Ovary (tissue), 3 donors: Measurements from ENCODE around the gene SMIM30.

Source experiments
- POLR2A ChIP-seq: fragments of 450-650 bp; IDR thresholded peaks from one replicate; pipeline ENCODE4 v1.6.1; 2017; ENCODE audit warnings: antibody characterized with exemption, mild to moderate bottlenecking, moderate library complexity
- TF ChIP-seq, protein P1 (sequence below), 3 donors: fragments of 450-650 bp in 2 of 3; fragments of 200-600 bp in 1 of 3; IDR thresholded peaks; one replicate each; pipeline versions ENCODE4 v1.5.1 to v1.8.0; 2016 to 2022; ENCODE audit warnings: antibody characterized with exemption in 3 of 3, mild to moderate bottlenecking in 1 of 3
- donor health status: DM: no; HTN: no; CAD: no.

DNA sequence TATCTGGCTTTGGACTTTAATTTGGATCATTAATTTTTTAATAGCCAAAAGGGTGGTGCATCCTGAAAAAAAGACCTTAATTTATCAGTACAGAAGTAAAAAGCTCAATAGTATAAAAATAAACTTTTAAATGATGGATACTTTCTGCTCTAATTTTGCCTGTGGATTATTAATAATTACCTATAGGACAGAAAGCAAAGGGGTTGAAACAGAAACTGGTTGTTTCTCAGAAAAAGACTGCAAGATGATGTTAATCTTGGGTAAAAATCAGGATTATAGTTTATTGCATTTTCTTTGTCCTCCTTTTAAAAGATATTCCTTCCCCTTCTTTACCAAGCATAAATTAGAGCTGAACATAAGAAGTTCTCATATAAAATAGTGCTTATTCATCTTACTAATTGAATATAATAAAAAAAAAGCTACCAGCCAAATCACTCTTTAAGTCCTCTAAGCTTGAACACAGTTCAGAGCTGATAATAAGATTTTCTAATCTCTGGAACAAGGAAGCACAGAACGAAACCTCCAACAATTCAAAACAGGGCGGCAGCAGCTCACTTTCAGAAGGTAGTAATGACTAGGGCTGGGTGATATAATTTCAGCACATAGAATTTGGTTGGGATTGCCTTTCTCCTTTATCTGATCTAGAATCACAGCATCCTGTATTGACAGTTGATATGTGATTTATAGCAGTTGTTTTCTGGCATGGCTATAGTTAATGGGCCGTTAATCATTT, 23.7 kb downstream of the SMIM30 start:
- TF ChIP-seq, protein P1, sequence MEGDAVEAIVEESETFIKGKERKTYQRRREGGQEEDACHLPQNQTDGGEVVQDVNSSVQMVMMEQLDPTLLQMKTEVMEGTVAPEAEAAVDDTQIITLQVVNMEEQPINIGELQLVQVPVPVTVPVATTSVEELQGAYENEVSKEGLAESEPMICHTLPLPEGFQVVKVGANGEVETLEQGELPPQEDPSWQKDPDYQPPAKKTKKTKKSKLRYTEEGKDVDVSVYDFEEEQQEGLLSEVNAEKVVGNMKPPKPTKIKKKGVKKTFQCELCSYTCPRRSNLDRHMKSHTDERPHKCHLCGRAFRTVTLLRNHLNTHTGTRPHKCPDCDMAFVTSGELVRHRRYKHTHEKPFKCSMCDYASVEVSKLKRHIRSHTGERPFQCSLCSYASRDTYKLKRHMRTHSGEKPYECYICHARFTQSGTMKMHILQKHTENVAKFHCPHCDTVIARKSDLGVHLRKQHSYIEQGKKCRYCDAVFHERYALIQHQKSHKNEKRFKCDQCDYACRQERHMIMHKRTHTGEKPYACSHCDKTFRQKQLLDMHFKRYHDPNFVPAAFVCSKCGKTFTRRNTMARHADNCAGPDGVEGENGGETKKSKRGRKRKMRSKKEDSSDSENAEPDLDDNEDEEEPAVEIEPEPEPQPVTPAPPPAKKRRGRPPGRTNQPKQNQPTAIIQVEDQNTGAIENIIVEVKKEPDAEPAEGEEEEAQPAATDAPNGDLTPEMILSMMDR (IDR thresholded peaks at IDR 0.05): no peak
- no peak for TF ChIP-seq POLR2A
